GM21423 (cell line): ENCODE results near the gene ARHGEF3.
"Not testable (repeated sequence)": the region's sequence is repeated elsewhere in the genome, so short reads cannot be mapped to it uniquely, and the experiment has no call there.

Experiments
- ATAC-seq: cut with Tn5 transposase; IDR thresholded peaks from one replicate; pipeline ENCODE4 v1.9.1; 2021; ENCODE audit warnings: mild to moderate bottlenecking, moderate library complexity; ENCODE audit not compliant: unreplicated experiment

ARHGEF3 gene

DNA sequence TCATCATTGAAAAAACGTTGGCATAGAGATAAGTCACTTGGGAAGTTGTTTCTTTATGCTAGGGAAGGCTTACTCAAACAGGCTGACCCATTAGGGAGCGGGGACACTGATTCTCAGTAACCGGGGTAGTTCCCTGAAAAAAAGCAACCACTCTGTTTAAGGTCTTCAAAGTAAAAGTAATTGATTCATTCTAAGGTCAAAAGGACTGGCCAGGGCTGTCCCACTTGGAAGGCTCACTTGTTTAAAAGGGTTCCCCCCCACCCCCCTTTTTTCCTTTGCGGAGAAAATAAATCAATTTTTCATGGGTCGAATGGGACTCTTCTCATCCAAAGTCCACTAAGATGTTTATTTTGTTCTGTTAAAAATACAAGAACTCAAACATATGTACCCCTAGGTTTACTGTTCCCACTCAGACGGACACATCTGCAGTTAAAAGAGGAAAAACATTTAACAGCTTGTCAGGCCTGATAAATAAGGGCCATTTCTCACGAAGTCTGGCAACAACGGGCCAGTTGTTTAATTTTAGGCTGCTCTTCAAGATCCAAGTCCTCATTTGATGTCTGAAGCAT lies 53.0 kb downstream of the ARHGEF3 start:
- ATAC-seq: no peak

DNA sequence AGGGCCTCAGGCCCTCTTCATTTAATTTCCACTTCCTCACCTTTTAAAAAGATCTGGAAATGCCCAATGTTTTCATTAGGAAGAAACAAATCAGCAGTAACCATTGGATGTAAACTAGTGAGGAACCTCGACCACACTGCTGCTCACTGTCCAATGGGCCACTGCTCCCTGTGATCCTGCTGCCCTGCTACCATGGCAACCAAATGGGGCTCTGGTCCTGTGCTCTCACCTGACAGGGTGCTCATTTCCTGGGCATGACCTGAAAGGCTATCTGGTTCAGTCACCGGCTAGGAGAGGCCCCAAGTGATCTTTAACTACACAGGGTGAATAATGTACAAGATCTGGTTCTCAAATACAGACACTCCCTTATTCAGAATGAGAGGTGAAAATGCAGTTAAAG lies 54.6 kb downstream of the ARHGEF3 start:
- ATAC-seq: no peak

DNA sequence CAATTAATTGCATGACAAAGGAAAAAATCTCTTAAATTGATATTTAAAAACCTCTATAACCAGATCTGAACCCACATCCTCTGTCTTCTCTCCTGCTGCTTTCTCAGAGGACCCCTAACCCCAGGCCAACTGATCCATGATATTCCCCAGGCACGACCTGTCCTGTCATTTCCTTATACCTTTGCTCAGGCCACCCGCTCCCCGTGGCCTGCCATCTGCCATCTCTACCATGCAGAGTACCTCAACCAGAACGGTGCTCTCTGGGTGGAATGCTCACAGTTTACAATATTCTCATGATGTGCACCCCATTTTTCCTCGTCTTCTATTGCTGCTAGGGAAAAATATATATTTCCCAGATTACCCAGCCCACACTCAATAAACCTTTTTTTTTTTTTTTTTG lies 57.7 kb downstream of the ARHGEF3 start:
- ATAC-seq: no peak

DNA sequence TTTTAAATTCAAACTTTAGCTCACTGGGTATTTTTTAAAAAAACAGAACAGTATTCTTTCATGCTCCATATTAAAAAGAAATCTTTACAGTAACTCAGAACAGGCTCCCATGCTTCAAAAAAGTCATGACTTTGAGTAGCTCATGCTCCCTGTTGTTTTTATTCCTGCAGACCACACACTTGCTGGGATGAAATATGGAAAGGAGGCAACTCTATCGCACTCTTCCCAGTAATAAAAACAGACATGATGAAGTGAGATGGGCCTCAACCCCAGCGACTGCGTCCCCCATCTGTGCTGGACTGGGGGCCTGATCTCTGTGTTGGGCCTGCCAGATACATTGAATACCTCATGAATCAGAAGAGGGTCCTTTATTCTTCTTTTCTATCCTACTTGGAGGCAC lies 58.9 kb downstream of the ARHGEF3 start:
- no peak for ATAC-seq

DNA sequence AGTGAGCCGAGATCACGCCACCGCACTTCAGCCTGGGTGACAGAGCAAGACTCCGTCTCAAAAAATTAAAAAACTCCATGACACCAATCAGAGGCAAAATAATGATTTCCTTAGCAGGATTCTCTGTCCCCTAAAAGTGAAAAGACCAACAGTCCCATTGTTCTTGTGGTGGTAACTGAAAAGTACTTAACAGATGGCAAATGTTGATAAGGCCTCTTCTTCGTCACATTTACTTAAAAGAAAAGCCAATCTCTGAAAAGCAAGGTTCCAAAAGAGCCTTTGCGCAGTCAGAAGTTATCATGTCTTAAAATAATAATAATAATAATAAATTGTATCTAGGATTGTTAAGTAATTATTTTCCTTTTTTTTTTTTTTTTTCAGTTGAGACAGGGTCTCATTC lies 62.7 kb downstream of the ARHGEF3 start:
- ATAC-seq: no peak

DNA sequence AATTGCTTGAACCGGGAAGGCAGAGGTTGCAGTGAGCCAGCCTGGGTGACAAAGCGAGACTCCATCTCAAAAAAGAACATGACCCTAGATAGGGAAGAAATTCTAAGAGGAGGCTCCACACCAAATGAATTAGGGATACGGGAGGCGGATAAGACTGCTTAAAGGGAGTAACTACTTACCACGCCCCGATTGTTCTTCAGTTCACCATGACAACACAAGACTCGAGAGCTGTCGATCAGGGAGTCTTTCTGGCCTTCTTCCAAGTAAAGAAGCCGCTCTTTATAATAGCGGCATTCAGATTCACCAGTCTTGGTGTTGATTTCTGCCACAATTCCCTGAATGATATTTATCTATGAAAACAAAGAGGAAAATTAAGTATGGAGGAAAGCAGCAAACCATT lies 64.7 kb downstream of the ARHGEF3 start:
- no peak for ATAC-seq

DNA sequence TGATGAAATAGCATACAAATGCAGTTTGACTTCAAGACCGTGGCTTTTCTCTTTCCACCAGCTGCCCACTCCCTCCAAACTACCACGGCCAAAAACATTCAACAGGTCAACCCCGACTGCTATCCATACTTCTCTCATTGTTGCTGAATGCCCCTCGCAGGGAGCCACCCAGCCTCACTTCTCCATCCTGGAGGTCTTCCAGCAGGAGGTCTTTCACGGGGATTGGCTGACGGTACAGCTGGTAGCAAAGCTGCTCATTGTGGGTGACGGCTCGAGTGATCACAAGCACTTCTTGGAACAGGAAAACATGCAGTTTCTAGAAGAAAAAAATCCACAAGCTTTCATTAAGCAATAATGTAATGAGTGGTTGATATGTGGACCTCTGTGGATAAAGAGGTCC lies 69.6 kb downstream of the ARHGEF3 start:
- ATAC-seq: no peak

DNA sequence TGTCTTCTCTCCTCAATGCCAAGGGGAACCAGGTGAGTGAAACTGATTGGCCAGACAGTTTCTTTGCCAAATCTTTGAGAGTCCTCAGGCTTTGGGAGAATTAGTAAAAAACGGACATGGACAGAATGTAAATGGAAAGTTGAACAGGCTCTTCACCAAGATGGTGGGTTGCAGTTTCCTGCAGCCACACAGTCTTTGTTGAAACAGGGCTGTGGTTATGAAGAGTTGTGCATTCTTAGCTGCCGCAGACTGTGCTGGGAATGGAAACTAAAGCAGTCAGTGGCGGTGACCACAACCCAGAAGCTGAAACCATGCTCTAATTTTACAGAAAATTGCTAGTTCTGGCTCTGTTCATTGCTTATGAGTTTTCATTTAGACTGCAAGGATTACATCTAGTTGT lies 76.6 kb downstream of the ARHGEF3 start:
- ATAC-seq: peak; percentile 96

DNA sequence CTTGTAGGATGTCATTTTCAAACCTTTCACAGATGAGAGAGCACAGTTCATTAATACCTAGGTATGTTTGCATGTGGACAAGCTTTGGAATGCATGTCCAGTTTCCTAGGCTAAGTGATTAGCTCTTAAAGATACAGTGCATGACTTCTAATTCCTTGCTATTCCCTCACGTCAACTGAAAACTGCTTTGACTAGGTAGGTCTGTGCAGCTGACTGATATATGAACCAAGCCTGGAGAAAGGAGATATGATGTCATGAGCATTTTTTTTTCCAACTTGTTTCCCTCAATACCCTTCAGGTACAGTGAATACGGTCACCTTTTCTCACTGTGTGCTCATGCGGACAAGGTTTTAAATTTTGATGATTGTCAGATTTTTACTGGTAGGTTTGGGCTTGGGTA lies 77.1 kb downstream of the ARHGEF3 start:
- ATAC-seq: no peak

DNA sequence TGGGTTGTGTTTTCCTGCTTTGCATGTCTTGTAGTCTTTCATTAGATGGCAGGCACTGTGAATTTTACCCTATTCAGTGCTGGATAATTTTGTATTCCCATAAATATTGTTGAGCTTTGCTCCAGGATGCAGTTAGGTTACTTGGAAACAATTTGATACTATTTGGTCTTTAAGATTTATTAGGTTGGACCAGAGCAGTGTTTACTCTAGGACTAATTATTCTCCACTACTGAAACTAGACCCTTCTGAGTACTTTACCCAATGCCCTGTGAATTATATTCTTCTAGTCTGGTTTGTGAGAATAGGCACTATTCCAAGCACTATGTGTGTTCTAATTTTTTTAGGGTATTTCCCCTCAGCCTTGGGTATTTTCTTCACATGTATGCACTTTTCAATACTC lies 80.9 kb downstream of the ARHGEF3 start:
- ATAC-seq: no peak

DNA sequence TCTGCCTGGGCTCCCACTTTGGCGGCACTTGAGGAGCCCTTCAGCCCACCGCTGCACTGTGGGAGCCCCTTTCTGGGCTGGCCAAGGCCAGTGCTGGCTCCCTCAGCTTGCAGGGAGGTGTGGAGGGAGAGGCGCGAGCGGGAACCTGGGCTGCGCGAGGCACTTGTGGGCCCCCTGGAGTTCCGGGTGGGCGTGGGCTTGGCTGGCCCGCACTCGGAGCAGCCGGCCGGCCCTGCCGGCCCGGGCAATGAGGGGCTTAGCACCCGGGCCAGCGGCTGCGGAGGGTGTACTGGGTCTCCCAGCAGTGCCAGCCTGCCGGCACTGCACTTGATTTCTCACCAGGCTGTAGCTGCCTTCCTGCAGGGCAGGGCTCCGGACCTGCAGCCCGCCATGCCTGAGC lies 82.9 kb downstream of the ARHGEF3 start:
- ATAC-seq: not testable (repeated sequence)

DNA sequence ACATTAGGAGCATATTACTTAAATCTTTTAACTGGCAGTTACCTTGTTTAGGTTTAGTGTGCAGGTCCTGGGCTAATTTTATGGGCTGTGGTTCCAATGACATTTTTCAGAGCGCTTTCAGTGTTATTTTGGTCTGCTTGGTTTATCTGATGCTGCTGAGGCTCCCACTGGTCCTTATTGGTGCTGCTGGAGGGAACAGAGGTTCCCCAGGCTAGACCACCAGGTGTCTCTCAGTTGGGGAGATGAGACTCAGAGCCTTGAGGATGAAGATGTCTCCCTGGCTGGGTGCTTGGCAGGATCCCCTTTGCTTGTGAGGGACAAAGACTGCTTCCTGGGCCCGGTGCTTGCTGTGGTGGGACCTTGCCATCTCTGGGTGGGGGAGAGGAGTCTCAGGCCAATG lies 90.4 kb downstream of the ARHGEF3 start:
- no peak for ATAC-seq

DNA sequence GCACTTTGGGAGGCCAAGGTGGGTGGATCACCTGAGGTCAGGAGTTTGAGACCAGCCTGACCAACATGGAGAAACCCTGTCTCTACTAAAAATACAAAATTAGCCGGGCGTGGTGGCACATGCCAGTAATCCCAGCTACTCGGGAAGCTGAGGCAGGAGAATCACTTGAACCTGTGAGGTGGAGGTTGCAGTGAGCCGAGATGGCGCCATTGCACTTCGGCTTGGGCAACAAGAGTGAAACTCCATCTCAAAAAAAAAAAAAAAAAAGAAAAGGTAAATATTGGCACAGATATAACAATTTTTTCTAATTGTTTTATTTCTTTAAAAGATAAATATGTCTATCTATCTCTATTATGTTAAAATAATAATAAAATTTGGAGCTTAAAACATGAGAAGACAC lies 94.3 kb downstream of the ARHGEF3 start:
- not testable (repeated sequence) for ATAC-seq

DNA sequence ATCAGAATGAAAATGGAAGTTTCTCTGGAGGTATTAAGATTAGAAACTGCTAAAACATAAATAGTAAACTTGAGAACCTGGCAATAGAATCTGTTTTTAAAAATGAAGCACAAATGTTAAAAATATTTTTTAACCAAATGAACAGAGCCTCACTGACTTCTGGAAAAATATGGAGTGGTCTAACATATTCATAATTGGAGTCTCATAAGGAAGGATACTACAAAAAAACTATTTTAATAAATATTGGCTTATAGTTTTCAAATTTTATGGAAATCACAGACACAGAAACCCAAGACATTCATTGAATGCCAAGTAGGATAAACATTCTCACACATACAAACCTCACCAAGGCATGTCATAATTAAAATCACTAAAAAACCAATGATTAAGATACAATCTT lies 95.1 kb downstream of the ARHGEF3 start:
- ATAC-seq: no peak

DNA sequence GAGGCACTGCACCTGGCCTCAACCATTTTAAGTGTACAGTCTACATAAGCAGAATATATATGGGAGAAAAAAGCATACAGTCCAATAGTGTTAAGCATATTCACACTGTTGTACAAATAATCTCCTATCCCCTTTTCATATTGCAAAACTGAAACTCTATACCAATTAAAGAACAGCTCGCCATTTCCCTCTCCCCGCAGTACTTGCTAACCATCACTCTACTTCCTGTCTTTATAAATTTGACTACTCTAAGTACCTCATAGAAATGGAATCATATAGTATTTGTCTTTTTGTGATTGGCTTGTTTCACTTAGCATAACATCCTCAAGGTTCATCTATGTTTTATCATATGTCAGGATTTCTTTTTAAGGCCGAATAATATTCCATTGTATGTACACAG lies 97.0 kb downstream of the ARHGEF3 start:
- no peak for ATAC-seq

DNA sequence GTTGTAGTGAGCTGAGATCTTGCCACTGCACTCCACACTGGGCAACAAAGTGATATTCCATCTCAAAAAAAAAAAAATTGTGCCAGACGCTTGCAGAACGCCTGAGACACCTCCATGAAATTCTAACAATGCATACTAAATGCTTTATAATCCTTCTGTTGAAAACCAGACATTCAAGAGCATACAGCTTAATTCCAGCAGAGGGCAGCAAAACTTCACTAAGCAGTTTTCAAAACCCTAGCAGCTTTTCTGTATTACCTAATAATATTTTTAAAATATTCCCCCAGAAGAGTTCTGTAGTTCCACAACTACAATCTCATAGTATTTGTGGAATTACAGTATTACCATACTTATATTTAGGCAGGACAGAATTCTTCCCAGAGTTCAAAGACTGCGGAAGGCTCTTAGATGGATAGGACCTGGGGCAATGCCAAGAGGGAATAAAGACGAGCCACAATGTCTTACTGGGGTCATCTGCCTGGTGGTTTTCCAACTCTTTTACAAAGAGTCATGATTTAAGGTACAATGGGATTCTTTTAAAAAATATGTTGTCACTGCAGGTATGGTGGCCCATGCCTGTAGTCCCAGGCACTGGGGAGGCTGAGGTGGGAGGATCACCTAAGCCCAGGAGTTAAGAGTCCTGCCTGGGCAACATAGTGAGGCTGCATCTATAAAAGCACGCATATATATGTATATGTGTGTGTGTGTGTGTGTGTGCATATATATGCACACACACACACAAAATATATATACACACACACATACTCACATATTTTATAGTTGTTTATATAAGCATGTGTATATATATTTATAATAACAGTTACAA lies 99.0 kb downstream of the ARHGEF3 start:
- ATAC-seq: no peak

DNA sequence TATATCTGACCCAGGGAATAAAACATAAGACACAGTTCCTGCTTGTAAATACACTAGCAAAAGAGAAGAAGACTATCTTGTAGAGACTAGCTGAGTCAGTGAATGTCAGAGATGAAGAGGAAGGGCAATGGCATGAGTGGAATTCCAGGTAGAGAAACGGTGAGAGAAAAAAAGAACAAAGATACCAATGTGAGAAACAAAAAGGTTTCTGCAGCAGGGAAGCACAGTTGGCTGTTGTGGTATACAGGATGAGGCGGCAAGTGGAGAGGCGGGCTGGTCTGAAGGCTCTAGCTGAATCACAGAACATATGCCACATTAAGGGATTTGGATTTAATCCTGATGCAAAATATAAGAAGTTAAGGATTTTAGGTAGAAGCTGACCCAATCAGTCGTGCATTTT lies 101.6 kb downstream of the ARHGEF3 start:
- ATAC-seq: no peak

DNA sequence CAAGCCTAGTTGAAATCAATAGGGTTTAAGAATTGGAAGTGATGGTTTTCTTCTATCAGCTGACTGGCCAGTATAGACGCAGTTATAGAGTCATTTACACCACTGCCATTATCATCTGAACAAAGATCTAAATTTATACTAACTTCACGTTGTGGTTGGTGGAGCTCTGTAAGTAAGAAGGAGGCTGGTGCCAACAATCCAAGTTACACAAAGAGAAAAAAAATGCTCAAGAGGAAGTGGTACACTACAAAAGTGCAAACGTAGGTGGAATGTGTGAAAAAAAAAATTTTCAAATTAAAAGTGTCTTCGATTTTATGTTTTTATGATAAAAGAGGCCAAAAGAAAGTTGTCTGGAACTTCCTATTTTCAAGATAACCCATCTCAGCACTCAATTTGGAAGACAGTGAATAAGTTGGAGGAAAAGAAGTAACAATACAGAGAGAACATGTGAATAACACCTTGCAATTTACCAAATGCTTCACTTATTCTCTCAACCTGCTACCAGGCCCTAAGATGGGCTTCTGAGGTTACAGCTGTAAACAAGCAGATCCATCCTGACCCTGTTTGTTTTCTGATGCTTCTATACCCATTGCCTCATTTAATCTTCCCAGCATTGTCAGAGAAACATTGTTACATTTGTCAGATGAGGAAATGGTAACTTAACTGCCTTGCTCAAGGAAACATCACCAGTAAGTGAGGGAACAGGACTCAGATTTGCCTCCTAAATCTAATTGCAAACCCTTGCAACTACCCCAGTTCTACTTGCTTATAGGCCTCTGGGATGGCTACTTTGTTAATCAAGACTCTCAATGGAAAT lies 106.7 kb downstream of the ARHGEF3 start:
- ATAC-seq: no peak

DNA sequence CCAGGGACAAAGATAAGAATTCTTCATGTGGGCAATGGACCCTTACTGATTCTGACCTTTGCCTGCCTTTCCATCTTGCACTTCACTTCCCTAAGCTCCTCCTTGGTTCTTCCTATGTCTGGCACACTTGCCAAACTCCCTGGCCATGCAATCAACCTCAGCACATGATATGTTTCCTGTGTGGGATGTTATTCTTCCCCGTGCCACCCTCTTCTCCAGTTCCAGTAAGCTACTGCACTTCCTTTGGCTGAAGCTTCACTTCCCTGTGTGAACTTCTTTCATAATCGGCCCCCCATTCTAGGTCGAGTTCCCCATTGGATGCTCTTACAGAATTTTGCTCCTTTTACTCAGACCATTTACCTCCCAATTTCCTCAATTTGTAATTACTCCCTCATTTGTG lies 108.0 kb downstream of the ARHGEF3 start:
- no peak for ATAC-seq

DNA sequence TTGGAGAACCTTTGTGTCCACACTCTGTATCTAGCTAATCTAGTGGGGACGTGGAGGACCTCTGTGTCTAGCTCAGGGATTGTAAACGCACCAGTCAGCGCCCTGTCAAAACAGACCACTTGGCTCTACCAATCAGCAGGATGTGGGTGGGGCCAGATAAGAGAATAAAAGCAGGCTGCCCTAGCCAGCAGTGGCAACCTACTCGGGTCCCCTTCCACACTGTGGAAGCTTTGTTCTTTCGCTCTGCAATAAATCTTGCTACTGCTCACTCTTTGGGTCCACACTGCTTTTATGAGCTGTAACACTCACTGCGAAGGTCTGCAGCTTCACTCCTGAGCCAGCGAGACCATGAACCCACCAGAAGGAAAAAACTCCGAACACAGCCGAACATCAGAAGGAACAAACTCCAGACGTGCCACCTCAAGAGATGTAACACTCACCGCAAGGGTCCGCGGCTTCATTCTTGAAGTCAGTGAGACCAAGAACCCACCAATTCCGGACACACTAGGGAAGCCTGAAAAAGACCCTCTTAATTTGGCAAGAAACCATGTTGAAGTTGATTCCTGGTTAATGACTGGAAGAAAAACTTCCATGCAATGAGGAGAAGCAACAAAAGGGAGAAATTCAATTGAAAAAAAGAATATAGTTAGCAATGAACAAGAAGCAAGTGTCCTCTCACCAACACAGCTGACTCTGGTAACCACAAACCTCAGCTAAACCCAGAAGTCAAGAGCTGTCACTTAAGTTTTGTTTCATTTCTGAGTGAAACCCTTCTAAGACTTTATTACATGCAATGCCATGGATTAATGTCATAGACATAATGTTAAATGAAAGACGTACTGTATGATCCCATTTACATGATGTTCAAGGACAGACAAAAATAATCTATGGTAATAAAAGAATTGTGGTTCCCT lies 109.0 kb downstream of the ARHGEF3 start:
- peak; percentile 73 for ATAC-seq

DNA sequence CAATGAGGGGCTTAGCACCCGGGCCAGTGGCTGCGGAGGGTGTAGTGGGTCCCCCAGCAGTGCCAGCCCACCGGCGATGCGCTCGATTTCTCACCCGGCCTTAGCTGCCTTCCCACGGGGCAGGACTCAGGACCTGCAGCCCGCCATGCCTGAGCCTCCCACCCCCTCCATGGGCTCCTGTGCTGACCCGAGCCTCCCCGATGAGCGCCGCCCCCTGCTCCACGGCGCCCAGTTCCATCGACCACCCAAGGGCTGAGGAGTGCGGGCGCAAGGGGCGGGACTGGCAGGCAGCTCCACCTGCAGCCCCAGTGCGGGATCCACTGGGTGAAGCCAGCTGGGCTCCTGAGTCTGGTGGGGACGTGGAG lies 109.8 kb downstream of the ARHGEF3 start:
- not testable (repeated sequence) for ATAC-seq
